NOMO-1 treated with dmso at 0.1 percent for 144 hours (cell line): ENCODE measurements around the gene EGFLAM.

Source experiments
- DNase-seq: peaks from one replicate; lab custom pipeline; 2025; ENCODE audit not compliant: unreplicated experiment; lab: John Stamatoyannopoulos, UW

The EGFLAM gene

DNA sequence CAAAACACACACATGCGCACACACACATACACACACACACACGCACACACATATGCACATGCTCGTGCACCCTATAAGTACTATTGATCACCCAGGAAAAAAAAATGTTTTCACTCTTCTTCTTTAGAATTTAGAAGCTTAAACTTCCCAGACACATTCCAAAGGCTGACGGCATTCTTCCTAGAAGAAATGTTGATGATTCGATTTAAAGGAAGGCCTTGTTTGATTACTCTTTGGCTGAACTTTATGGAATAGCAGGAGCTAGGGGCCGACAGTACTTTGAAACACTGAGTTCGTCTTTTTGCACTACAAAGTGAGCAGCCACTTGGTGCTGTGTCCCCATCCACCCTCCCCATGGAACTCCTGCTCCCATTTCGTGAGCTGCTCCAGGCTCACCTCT, 113.2 kb downstream of the EGFLAM start:
- DNase-seq, result no peak

DNA sequence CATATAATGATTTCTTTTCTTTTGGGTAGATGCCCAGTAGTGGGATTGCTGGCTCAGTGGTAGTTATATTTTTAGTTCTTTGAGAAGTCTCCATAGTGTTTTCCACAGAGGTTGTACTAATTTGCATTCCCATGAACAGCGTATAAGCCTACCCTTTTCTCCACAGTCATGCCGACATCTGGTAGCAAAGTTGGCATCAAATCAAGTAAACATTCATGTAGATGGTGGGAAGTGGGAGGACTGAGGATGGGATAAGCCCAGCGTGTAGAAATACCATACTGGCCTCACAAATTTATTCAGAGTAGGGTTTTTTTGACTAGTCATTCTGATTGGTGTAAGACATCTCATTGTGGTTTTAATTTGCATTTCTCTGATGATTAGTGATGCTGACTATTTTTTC, 115.4 kb downstream of the EGFLAM start:
- DNase-seq, result no peak

DNA sequence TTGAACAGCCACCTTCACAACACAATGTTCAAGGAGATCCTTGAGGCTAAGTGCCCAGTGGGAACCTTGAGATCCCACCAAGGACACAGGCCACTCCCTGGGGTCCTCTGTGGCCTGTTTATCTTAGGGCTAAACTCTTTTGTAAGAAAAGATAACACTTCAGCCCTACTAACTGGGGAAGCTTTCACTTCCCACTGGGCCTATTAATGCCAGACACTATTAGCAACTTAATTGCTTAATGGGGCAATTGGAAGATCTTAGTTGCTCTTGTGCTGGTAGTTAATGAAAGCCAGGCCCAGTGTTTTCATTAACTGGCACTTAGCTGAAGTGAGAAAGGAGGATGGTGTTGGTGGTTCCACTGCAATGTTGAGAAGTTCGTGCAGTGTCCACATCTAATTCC, 117.1 kb downstream of the EGFLAM start:
- DNase-seq, result no peak

DNA sequence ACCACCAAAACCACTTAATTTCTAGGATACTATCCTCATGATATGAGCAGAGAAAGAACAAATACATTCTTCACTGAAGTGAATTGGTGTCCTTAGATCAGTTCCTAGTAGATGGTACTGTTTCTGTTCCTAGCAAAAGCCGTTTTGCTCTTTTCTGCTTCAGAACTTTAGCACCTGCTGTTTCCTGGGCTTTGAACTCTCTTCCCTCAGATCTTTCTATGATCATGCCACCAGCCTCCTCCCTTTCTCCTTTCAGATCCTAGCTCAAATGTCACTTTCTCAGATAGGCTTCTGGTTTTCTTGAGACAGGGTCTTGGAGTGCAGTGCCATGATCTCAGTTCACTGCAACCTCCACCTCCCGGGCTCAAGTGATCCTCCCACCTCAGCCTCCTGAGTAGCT, 118.0 kb downstream of the EGFLAM start:
- DNase-seq, result no peak

DNA sequence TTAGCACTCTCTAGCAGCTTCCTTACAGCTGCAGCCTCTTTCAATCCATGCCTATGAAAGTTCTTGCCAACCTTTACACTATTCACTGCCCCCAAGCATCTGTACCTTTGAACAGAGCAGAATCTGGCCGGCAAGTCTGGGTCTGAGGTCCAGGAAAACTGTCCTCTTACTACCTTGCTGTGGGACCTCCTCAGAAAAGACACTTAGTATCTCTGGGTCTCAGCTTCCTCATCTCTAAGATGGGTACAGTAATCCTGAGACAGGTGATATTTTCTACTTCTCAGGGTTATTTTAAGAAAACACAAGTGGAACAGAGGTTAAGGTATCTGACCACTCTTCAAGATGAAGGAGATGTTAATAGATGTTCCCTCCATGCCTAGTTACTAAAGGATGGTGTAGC, 120.2 kb downstream of the EGFLAM start:
- no peak for DNase-seq

DNA sequence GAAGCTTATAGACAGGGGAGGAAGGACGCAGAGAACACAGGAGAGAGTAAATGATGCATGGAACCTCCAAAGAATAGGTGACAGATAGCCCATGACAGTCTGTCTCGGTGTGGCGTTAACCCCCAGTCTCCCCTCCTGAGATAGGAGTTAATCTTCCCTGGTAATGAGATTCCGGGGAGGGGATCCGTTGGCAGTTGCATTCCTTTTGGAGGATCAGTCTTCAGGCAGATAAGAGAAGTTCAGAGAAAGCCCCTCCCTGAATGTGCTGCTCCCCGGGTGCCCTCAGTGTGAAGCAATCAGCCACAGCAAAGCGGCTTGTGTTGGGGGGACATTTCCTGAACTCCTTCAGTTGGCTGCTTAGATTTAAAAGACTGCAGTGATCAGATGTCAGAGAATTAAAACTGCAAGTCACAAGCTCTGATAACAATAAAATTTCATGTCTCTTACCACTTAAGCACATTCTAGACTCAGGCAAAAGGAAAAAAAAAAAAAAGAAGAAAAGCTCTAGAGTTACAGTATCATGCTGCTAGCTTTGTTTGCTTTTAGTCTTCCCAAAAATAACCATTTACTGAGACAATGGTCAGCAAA, 121.1 kb downstream of the EGFLAM start:
- DNase-seq, result no peak

DNA sequence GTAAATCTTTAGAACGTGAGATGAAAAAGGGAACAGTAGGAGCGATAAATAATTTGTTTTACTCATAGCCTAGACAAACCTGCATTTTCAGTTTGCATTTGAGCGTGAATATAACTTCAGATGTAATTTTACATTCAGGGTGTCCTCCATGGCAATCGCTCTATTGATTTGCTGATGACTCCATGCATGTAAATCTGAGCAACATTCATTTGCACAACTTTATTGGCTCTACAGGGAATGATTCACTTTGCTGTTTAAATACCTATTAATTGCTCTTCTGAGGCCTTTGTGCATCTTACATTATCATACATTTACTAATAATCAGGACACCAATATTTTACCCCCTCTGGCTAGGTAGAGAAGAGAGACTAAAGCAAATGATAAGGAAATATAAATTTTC, 122.2 kb downstream of the EGFLAM start:
- no peak for DNase-seq

DNA sequence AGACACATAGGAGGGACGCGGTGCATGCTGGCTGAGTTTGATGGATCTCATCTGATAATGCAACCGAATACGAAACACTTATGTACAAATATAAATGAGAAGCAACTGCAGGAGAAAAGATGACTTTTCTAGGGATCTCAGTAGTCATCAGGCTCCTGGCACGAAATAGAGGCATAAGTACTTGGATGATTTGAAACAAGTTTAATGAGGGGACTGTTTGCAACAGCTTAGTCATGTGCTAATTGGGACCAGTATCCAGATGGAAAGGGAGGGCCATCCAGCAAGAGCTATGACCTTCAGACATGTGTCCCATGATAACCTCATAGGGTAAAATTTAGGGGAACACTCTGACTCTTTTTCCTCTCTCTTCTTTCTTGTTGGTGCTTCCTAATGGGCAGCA, 123.0 kb downstream of the EGFLAM start:
- no peak for DNase-seq

DNA sequence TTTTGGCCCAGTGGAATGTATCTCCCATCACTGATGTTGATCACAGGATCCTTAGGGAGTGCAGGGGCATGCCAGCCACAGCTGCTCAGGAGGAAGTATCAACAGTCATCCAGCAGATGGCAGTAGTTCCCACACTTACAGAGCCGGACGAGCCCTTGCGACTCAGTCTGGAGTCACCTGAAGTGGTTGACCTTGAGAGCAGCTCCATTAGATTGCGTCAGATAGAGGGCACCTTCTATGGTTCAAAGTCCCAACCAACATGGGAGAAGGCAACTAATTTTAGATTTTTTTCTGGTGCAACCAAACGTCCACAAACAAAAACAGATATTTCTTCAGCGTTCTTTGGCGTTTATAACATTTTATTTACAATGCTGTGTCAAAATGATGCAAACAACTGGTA, 124.5 kb downstream of the EGFLAM start:
- peak; percentile 22 for DNase-seq

DNA sequence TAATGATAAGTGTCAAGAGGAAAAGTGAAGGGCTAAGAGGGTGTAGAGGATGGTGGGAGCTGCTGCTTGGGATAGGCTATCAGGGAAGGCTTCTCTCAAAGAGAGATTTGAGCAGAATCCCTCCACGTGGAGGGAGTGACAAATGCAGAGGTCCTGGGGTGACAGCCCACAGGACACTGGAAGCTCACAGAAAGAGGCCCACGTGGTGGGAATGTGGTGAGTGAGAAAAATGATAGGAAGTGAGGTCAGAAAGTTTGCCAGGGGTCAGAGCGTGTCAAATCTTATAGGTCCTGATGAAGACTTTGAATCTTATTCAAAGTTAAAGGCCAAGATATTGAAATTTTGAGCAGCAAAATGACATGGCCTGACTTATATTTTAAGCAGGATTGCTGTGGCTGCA, 125.3 kb downstream of the EGFLAM start:
- DNase-seq, result no peak

DNA sequence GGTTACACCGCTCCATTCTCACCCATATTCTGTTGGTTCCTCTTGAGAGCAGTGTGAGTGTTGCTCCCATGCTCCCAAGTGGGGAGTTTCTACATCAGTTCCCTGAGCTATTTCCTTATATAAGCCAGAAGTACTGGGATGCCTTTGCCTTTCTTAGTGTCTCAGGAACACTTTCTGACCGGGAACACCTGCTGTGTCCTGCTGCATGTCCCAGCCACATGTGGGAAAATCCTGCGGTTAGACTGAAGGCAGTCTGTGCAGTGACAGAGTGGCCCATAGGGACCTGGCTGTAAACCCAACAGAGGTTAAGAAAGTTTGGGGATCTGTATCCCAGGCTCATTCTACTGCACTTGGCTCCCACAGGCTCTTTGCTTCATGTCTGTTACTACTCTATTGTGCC, 126.0 kb downstream of the EGFLAM start:
- no peak for DNase-seq

DNA sequence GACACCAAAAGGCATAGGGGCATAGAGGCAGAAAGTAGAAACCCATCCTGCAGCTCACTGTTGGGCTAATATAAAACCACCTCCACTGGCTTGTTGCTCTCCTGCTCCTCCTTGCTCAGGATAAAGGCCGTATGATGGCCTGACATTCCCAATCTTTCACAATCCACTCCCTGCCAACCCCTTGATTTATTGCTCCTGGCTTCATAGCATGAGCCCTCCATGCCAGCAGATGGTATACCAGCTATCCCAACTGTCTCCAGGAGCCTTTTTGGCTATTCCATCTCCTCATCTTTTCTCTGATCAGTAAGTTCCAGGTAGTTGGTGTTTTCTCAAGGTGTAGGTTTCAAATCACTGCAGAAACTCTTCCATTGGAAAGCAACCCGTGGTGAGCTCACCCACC, 128.8 kb downstream of the EGFLAM start:
- DNase-seq, result no peak

DNA sequence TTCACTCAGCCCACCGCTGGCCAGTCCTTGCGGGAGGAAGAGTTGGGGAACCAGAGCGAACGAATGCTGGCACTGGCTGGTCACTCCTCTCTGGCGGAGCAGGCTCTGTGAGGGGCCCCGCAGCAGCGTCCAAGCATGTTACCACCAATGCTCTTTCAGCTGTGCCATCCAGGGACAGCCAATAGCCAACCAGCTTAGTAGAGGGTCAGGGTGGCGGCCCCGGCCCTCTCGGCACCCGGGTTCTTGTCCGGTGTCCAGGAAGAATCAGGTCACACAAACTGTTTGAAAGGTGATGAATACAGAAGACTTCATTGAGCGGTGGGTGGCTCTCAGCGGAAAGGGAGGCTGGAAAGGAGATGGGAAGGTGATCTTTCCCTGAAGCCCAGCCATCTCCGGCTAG, 135.3 kb downstream of the EGFLAM start:
- no peak for DNase-seq

DNA sequence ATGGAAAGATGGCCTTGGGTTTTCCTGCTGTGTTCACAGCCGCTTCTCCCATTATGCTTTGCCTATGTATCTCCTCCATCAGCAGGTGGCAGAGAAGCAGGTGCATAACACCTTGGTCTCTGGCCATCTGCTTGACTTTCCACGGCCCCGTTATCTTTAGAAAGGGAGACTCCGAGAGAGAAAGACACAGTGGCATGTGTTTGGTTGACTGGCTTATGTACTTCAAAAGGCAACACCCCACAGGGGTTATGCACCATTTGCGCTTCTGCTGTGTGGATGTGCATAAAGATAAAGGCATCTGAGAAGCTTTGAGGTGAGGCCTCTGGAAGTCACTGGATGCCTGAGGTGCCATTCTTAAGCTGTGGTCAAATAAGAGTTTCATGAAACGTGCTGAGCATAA, 138.4 kb downstream of the EGFLAM start:
- no peak for DNase-seq

DNA sequence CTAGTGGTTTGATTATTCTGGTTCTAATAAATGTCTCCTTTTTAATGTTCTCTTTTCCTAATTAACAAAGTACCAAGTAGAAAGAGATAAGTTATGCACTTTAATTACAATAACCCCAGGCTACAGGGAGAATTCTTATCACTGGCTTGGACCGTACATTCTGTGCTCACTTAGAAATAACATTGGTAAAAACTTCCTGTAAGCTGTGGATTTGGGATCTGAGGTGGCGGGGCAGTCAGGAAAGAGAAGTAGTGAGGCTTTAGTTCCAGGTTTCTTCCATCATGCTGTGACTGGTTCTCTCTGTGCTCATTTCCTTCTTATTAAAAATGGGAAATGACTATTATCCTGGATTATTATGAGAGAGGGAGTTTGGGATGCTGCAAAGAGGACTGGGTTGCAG, 142.0 kb downstream of the EGFLAM start:
- DNase-seq, result no peak

DNA sequence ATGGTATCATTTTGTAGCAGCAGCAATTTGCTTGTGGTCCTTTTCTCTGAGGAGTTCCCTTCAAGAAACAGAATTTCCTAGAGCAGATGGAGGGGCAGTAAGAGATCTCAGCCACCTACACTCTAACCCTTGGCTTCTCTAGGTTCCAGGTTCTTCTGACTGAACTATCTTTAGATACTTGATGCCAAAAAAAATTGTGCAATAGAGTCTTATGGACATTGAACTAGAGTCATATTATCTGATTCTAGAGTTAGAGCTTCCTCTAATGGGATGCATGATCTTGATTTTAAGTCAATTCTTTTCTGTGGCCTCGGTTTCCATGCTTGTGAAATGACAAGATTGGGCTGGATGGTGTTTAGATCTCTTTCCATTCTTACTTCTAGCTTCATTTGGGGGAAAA, 142.8 kb downstream of the EGFLAM start:
- no peak for DNase-seq

DNA sequence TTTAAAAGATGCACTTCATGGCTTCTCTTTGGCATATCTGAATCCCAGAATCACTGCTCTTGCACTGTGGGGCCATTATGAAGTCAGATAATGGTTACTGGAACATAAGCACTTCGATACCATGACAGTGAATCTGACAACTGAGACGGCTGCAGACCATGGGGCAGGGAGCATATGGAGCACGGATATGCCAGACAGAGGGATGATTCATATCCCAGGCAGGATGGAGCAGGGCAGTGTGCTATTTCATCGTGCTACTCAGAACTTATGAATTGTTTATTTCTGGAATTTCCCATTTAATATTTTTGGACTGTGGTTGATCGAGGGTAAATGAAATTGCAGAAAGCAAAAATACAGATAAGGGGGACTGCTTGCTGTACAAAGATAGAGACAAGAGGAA, 145.0 kb downstream of the EGFLAM start:
- DNase-seq, result no peak

DNA sequence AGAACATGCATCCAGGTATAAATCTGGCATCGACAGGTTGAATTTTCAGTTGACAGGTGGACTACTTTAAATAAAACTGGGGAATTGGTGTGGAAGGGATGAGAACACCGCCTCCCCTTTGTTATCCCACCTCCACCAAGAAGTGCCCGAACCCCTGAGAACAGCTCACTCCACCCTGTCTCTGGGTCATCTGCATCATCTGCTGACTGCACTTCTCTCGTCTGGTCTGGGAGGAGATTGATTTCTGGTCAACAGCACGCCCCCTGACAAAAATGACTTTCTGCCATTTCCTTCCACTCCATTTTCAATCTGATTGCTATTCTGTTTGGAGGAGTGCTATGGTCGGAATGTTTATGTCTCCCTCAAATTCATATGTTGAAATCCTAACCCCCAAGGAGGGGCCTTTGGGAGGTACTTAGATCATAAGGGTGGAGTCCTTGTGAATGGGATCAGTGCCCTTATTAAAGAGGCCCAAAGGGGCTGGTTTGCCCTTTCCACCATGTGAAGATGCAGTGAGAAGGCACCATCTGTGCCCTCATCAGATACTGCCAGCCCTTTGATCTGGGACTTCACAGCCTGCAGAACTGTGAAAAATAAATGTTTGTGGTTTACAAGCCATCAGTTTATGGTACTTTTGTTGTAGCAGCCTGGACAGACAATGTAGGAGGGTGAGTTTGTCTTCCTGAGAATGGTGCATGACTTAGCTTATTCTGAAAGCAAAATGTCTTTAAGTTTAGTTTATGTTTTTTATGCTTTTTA, 145.7 kb downstream of the EGFLAM start:
- DNase-seq, result no peak

DNA sequence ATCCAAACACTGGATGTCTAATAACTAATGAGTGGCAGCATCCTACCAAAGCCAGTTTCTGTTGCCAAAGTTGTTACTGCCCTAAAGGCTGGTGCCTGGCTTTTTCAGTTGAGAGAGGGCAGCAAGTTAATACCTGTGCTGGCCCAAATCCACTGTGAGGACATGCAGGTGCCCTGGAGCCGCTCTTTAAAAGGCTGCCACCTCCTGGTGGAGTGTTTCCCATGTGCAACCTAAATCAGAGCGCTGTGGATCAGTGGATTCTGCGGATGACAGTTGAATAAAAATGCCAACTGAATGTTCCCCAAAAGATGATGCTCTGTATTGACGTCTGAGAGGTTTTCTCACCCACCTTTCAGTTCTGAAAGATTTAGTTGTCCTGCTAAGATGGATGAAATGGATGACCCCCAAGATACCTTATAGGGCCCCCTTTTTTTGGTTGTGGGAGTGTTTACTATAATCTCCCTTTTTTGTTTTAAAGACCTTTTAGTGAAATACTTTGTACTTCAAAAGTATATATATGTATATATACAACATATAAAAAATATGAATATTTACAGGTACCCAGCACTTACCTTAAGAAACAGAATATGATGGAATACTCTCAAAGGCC, 146.4 kb downstream of the EGFLAM start:
- DNase-seq, result no peak

DNA sequence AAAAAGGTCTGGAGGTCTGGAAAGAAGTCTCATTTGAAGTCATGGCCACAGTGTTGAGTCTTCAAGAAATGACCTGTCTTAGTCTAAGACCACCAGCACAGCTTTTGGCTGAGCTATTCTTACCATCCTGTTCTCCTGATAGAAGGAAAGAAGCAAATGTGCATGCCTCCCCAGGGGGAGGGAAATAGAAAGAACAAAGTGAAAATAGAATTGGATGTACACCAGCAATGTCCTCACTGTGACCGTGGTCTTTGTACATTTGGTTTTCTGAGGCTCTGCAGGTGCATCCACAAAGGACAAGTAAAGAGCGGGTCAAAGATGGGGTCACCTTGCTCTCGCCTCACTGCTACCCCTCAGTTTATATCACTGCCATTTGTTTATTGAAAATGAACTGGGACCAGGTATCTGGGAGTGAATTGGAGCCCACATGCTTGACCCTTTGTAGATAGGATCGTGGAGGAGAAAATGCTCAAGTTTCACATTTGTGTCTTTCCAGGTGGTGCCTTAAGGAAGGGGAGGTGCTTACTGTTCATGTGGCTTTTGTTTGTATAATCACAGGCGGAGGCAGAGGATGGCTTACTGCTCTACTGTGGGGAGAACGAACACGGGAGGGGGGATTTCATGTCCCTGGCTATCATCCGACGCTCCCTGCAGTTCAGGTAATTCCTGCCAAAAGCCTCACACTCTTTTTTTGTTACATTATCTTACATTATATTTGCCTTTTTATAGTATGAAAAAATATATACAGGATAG, 150.3 kb downstream of the EGFLAM start:
- no peak for DNase-seq

DNA sequence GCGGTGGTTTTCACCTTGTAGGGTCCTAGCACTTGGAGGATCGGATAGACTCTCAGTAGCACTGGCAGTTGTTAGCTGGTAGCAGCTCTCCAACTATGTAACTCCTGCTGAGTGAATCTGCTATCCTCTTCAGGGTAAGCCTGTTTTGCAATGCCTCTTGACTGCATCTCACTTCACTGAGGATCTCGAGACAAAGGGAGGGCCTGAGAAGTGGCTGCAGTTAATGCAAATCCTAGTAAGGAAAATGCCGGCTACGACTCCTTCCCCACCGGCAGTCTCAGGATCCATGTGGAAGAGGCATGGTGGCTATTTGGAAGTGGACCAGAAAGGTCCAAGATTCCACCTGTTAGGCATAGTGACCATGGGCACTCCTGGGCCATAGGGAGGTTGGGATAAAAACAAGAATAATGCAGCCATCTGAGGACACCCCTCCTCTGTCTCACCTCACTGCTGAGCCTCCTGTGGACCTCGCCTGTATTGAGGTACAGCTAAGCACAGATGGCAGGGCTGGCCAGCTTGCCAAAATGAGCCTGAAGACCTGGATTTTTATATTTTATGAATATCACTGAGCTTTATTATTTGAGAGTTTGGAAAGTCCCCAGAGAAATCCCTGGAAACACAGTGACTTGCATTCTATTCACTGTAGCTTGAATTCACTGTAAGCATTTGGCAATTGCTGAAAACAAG, 152.1 kb downstream of the EGFLAM start:
- DNase-seq, result no peak
